ENCODE measurements around the gene TBC1D8.

DNA sequence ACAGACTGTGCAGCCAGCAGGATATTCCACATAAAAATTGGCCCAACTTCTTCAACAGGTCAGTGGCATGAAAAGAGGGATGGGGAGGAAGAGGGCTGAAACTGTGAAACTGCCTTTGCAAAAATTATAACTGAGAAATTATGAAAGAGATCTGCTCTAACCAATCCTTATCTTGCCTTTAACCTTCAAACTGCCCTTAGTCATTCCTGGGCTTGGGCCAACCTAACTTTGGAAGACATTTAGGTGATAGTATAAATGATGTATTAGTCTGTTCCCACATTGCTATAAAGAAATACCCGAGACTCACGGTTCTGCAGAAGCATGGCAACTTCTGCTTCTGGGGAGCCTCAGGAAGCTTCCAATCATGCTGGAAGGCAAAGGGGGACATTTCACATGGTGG, 74.6 kb downstream of the TBC1D8 start:
- TF ChIP-seq, protein P1, sequence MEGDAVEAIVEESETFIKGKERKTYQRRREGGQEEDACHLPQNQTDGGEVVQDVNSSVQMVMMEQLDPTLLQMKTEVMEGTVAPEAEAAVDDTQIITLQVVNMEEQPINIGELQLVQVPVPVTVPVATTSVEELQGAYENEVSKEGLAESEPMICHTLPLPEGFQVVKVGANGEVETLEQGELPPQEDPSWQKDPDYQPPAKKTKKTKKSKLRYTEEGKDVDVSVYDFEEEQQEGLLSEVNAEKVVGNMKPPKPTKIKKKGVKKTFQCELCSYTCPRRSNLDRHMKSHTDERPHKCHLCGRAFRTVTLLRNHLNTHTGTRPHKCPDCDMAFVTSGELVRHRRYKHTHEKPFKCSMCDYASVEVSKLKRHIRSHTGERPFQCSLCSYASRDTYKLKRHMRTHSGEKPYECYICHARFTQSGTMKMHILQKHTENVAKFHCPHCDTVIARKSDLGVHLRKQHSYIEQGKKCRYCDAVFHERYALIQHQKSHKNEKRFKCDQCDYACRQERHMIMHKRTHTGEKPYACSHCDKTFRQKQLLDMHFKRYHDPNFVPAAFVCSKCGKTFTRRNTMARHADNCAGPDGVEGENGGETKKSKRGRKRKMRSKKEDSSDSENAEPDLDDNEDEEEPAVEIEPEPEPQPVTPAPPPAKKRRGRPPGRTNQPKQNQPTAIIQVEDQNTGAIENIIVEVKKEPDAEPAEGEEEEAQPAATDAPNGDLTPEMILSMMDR (IDR thresholded peaks at IDR 0.05) = no peak
- TF ChIP-seq, protein P2, sequence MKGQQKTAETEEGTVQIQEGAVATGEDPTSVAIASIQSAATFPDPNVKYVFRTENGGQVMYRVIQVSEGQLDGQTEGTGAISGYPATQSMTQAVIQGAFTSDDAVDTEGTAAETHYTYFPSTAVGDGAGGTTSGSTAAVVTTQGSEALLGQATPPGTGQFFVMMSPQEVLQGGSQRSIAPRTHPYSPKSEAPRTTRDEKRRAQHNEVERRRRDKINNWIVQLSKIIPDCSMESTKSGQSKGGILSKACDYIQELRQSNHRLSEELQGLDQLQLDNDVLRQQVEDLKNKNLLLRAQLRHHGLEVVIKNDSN (CRISPR knock-in tag; IDR thresholded peaks at IDR 0.05) = no peak
- no peak for TF ChIP-seq ZNF121 (CRISPR knock-in tag; IDR thresholded peaks at IDR 0.05)
- TF ChIP-seq NR2C2 (CRISPR knock-in tag; IDR thresholded peaks at IDR 0.05) = no peak
